GM08714 (cell line): ENCODE data around the gene NR1H2.
"Not testable (repeated sequence)": the region's sequence is repeated elsewhere in the genome, so short reads cannot be mapped to it uniquely, and the experiment has no call there.

Experiments
- H3K4me3 ChIP-seq: fragments of 200-500 bp; sonication (Bioruptor generic); 2 replicates; pipeline ENCODE4 v1.5.1; 2014; ENCODE audit warnings: mild to moderate bottlenecking, low read length, inconsistent platforms
- ZNF274 ChIP-seq: IDR thresholded peaks from 2 replicates; pipeline ENCODE4 v1.6.1; 2012; ENCODE audit warnings: mild to moderate bottlenecking, low read depth, low read length

The NR1H2 gene

GRCh38 chr19:50379602-50380001, 3.3 kb downstream of the NR1H2 start:
- no peak overlapping the region for H3K4me3 ChIP-seq
- no peak for TF ChIP-seq ZNF274

DNA sequence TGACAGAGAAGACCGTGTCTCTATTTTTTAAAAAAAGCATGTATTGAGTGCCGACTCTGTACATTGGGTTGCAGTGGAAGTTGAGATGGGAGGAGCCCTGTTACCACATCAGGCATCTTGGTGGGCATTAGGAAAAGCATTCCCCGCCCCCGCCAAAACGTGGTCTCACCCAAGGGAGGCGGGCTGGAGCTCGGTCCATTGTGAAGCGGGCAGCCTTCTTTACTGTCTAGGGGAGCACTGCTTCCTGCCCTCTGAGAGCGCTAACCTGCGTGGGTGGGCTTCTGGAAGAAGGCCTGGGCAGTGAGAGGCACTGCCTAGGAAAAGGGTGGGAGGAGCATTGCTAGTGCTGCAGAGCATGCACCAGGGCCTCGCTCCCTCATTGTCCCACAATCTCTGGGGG, 3.9 kb downstream of the NR1H2 start:
- H3K4me3 ChIP-seq: no peak overlapping the region
- no peak for TF ChIP-seq ZNF274

DNA sequence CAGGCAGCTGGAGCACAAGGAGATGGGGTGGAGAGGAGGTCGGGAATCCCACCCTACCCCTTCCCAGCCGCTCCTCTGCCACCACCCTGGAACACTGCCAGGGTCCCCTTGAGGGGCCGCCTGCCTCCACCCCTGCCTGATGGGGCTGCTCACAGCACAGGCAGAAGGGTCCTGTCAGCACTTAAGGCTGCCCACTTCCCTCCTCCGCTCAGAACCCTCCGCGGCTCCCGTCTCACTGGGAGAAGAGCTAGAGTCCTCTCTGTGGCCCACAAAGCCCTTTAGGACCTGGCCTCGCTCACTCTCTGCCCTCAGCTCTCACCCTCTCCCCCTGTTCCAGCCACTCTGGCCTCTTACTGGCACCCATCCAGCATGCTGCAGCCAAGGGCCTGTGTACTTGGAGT, 4.5 kb downstream of the NR1H2 start:
- no peak overlapping the region for H3K4me3 ChIP-seq
- no peak for TF ChIP-seq ZNF274

GRCh38 chr19:50381881-50382729, 5.8 kb downstream of the NR1H2 start:
- TF ChIP-seq ZNF274: no peak
- no peak overlapping the region for H3K4me3 ChIP-seq

DNA sequence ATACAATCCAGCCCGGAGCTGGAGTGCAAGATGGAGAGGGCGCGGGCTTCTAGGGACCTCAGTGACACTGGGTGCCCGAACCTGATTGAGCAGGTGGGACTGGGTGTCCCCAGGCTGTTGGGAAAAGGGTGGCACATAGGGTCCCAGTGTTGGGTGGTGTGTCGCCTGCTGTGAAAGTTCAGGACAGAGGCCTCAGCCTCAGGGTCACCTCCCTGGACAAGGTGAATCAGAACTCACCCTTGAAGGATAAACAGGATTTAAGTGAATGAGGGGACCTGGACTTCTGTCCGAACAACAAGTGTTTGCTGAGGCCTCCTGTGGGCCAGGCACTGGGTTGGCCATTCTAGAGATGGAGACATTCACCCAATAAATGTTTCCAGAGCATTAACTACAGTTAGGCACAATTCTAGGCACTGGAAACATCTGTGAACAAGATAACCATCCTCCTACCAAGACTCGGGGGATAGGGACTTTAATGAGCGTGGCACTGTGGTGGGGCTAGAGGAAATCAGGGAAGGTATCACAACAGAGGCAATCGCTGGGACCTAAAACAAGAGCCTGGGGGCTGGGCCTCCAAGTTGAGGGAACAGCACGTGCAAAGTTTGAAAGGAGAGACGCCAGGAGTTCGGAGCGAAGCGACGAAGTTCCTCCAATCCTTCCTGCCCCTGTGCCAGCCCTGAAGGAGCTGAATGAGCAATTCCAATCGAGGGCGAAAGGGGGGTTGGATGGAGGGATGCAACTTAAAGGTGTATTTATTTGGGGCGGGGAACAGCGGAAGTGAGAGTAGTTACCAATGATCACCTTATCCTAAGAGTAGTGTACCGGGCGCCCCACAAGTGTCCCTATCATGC, 7.0 kb downstream of the NR1H2 start:
- peak overlapping the region; percentile 49; the same call in 1 of the 2 replicates for H3K4me3 ChIP-seq

DNA sequence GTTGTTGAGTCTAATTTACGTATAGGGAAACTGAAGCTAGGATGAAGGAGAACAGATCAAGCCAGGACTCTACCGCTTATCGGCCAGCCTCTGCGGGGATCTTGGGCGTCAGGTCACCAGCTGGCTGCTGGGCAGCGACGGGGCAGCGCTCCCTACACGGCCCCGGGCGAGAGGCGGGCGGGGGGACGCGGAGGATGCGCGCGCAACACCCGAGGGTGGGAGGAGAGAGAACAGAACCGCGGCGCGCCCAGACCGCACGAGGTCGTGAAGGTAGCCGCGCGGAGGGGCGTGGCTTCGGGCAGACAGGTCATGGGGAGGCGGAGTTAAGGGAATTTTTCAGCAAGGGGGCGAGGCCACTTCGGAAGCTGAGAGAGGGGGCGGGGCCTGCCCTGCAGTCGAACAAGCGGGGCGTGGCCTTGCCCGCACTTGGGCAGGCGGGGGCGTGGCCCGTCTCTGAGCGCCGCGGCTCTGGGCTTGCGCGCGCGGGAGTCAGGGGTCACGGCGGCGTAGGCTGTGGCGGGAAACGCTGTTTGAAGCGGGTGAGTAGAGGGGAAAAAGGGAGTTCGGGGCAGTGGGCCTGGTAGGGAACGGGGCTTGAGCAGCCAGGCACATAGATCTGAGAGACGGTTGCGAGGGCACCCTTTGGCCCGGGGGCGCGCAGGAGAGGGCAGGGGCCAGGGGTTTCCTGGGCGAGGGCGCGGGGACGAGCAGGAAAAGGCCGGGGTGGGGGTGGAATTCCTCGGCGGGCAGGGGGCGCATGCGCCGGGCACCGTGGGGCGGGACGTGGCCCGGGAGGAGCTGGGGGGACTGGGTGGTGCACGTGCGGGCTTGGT, 7.8 kb downstream of the NR1H2 start, which contains the start of gene POLD1:
TSS of gene POLD1 (plus strand) at position 496 of the 833 bp plus-strand sequence. CDS start 14,505 bp downstream, outside the sequence.
- peak within 1 kb of the TSS; percentile 87 for H3K4me3 ChIP-seq
- TF ChIP-seq ZNF274: no peak

More for the DNA sequence above, 7.0 kb downstream of the NR1H2 start:
- no peak for TF ChIP-seq ZNF274

DNA sequence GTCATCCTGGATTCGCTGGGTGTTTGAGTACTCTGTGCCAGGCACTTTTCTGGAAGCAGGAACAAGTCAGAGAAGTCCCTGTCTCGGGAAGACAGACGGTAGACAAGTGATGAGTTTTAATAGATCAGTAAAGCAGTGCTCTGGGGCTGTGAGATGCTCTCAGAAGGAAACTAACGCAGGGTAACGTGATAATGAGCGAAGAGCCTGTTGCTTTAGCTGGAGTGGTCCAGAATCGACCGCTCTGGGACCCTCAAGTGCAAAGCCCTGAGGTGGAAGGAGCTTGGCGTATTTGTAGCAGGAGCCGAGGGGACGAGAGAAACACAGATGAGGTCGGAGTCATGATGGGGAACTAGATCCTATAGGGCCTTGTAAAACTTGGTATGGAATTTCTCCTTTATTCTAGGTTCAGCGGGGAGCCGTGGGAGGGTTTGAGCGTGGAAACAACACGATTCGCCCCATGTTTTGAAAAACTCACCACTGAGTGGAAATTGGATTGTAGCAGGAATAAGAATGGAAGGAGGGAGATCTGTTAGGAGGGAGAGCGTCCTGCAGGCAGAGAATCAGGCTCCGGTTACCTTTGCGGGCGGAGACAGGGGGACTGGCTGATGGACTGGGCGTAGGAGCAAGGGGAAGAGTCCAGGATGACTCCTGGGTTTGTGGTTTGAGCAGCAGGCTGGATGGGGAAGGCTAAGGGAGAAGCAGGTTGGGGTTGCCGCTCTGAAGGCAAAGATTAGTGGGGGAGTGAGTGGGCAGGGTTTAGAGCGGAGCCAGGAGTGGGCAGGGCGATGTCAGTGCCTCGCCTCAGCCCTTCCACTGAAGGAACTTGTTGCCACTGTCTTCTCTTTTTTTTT, 8.7 kb downstream of the NR1H2 start:
- no peak for TF ChIP-seq ZNF274
- peak overlapping the region; percentile 87 for H3K4me3 ChIP-seq

DNA sequence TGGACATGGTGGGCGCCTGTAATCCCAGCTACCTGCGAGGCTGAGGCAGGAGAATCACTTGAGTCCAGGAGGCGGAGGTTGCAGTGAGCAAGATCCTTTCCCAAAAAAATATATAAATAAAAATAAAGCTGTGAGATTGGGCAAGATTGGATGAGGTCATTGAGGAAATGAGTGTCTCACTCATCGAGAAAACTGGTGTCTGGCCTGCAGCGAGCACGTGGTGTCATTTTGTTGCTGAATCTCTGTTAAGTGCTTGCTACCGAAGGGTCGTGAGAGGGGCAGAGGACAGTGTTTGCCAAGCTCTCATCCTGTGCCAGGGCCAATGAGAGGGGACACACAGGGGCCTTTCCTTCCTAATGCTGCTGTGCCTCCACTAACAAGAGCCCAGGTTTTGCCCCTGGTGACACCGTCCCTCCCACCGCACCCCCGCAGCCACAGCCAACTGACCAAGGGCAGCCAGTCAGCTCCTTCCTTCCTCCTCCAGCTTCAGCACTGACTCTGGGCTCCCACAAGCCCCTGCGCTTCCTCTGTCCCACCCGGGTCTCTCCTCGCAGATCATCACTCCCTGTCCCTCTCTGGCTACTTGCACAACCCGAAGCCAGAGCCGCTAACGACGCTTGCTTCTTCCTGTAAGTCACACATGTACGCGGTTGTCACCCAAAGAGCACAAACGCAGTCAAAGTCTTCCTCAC, 11.1 kb downstream of the NR1H2 start:
- no peak for TF ChIP-seq ZNF274
- H3K4me3 ChIP-seq: no peak overlapping the region

DNA sequence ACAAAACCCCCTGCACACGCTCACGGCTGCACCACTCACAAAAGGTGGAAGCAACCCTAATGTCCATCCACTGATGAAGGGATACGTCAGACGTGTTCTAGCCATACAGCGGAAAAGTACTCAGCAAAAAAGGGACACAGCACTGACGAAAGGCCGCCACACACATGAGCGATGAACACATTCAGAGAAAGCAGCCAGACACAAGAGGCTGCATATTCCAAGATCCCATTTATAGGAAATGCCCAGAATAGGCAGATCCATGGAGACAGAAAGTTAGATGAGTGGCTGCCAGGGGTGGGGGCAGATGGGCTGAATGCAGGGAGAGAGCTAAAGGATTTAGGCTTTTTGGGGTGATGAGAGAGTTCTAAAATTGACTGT, 11.6 kb downstream of the NR1H2 start:
- H3K4me3 ChIP-seq: no peak overlapping the region
- TF ChIP-seq ZNF274: no peak

DNA sequence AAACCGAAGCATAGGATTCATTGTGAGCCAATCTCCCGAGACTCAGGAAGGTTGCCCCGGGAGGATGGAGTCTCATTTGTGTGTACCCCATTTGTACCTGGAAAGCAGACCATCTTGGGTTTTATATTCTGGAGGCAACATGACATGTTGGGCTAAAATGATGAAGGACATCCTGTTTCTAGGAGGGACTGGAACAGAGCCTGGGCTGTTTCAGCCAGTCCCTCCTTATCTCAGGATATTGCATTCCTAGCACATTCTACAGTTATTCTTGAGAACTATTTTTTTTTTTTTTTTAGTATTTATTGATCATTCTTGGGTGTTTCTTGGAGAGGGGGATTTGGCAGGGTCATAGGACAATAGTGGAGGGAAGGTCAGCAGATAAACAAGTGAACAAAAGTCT, 14.0 kb downstream of the NR1H2 start:
- H3K4me3 ChIP-seq: not testable (repeated sequence)

DNA sequence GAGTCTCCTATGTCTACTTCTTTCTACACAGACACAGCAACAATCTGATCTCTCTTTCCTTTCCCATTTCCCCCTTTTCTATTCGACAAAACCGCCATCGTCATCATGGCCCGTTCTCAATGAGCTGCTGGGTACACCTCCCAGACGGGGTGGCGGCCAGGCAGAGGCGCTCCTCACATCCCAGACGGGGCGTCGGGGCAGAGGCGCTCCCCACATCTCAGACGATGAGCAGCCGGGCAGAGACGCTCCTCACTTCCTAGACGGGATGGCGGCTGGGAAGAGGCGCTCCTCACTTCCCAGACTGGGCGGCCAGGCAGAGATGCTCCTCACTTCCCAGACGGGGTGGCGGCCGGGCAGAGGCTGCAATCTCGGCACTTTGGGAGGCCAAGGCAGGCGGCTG, 14.7 kb downstream of the NR1H2 start:
- H3K4me3 ChIP-seq: not testable (repeated sequence)

GRCh38 chr19:50392759-50393158, 16.5 kb downstream of the NR1H2 start:
- TF ChIP-seq ZNF274: no peak

DNA sequence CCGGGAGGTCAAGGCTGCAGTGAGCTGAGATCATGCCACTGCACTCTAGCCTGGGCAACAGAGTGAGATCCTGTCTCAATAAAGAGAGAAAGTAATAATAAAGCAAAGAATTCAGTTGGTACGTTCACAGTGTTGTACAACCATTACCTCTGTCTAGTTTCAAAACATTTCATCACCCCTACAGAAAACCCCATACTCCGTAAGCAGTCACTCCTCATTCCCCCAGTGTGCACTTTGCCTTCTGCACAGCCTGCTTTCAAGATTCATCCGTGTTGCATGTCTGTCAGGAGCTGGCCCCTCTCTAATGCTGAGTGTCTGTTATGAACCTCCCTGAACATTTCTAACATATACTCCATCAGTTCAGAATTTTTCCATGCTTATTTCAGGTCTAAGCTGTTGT, 17.3 kb downstream of the NR1H2 start:
- H3K4me3 ChIP-seq: no peak overlapping the region
- no peak for TF ChIP-seq ZNF274

More at GRCh38 chr19:50392759-50393158, 16.5 kb downstream of the NR1H2 start:
- H3K4me3 ChIP-seq: no peak overlapping the region
